GM19193 (cell line): ENCODE data around the gene DIP2C.

Source experiments
- POLR2A ChIP-seq: IDR thresholded peaks from 4 replicates; pipeline ENCODE4 v1.6.1; 2011; ENCODE audit not compliant: insufficient read depth, insufficient read length; ENCODE audit errors: extremely low read depth

DIP2C gene

DNA sequence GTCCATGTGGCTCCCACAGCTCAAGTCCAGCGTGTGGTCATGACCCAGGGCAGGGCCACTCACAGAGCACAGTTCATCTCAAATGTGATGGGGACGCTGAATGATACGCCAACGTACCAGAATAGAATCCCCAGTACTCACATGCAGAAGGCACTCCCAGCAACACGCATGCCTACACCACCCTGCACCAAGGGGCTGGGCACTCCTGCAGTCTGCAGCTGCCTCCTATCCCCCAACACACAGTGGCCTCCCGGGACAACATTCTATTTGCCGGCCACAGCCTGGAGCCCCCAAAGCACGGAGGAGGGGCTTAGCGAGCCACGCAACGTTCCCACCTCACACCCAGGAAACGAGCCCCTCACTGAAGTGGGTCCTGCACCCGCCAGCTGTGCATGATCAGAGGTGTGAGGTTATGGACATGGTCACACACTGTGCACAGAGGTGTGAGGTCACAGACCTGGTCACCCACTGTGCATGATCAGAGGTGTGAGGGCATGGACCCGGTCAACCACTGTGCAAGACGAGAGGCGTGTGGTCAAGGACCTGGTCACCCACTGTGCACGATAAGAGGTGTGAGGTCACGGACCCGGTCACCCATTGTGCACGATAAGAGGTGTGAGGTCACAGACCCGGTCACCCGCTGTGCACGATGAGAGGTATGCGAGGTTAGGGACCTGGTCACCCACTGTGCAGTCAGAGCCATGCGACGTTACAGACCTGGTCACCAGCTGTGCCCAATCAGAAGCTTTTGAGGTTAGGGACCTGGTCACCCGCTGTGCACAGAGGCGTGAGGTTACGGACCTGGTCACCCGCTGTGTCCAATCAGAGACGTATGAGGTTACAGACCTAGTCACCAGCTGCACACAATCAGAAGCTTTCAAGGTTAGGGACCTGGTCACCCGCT, 182.8 kb downstream of the DIP2C start:
- no peak for TF ChIP-seq POLR2A

DNA sequence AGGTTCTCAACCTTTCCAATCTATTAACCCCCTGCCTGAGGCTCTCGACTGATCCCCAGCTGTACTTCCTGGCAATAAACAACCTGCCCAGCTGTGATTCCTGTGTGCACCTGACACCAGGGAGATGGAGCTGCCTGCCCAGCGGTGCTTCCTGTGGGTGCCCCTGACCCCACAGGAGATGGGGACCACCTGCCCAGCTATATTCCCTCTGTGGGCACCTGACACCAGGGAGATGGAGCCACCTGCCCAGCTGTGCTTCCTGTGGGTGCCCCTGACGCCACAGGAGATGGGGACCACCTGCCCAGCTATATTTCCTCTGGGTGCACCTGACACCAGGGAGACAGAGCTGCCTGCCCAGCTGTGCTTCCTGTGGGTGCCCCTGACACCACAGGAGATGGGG, 184.0 kb downstream of the DIP2C start:
- no peak for TF ChIP-seq POLR2A

- no peak for TF ChIP-seq POLR2A
Observed at GRCh38 chr10:504806-505205, 184.7 kb downstream of the DIP2C start.

- TF ChIP-seq POLR2A: no peak
Observed at GRCh38 chr10:504121-504611, 185.3 kb downstream of the DIP2C start.

DNA sequence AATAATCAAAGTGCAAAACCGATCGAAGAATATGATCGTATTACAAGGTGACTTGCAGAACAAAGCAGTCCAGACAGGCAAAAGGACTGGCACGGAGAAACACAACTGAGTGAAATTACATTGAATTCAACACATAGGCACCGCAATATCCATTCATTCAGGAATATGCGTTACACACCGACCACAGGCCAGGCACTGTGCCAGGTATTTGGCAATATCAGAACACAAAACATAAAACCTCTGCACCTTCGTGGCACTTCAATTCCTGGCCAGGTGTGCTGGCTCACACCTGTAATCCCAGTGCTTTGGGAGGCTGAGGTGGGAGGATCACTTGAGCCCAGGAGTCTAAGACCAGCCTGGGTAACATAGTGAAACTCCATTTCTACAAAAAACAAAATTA, 187.9 kb downstream of the DIP2C start:
- TF ChIP-seq POLR2A: no peak

- TF ChIP-seq POLR2A: no peak
Observed at GRCh38 chr10:500876-501275, 188.6 kb downstream of the DIP2C start.

DNA sequence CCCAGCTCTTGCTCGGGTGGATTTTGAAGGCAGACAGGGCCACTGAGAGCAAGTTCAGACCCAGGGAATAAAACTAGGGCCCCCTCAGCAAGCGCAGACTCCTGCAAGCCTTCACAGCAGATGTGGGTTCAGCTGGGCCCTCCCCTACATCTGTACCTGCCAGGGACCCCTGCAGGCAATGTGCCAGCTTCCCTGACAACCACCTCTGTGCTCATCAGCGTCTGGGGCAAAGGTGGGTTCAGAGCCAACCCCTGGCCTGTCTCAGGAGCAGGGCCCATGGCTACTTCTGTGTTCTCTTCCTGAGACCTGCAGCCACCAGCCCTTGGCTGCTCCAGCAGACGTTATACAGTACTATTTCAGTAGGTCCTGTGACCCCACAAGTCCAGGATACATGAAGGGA, 189.5 kb downstream of the DIP2C start:
- no peak for TF ChIP-seq POLR2A

DNA sequence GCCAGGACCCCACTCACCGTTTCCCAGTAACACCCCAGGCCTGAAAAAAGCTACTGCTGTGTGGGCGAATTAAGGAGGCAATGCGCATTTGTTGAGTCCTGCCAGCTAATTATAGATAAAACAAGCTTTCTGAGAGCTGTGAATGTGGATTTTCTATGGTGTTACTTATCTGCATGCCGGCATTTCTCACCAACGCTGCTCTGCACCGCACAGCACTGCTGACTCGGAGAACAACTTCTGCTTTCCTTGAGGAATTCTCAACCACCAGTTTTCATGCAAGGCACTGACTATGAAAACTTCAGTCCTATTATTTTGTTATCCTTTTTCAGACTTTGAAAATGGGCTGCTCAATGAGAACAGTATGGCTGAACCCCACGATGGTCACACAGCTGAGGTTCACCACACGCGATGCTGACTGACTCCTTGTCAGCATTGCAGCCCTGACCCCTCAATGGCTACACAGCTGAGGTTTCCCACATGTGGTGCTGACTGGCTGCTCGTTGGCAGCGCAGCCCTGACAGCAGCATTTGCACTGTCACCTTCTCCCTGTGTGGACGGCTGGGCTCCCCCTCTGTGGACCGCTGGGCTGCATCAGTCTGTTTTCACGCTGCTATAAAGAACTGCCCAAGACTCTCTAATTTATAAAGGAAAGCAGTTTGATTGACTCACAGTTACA, 190.6 kb downstream of the DIP2C start:
- TF ChIP-seq POLR2A: no peak

DNA sequence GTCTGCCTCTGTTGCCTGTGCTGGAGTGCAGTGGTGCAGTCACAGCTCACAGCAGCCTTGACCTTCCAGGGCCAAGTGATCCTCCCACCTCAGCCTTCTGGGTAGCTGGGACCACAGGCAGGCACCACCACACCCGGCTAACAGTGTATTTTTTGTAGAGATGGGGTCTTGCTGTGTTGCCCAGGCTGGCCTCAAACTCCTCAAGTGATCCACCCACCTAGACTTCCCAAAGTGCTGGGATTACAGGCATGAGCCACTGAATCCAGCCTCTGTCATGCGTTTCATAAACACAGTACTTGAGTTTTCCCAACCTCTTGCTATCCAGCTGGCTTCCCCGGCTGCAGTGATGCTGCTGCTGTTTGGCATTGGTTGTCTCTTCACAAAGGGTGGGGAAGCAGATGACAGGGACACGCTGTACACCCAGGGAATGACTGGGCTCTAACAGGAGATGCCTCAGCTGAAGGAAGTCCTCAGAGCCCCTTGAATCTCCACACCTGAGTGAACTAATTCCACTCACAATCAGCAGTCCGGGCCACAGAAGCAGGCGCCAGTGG, 191.5 kb downstream of the DIP2C start:
- TF ChIP-seq POLR2A: no peak

DNA sequence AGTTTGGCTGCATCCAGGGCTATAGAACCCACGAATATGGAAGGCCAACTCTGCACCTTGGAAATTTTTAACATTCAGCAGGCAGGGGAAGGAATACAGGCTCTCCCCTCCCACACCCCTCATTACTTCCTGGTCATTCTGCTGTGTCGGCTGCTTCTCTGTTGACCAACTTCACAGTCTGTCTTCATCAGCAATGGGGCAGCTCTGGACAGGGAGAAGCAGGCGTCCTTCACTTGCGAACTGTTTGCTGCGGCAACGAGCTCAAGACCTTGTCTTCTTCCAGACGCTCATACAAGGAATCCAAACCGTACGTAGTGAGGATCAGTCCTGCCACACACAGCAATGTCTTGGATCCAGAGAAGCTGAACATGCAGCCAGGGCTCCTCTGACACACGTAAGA, 192.2 kb downstream of the DIP2C start:
- TF ChIP-seq POLR2A: no peak

- TF ChIP-seq POLR2A: no peak
Observed at GRCh38 chr10:494556-494955, 194.9 kb downstream of the DIP2C start.

DNA sequence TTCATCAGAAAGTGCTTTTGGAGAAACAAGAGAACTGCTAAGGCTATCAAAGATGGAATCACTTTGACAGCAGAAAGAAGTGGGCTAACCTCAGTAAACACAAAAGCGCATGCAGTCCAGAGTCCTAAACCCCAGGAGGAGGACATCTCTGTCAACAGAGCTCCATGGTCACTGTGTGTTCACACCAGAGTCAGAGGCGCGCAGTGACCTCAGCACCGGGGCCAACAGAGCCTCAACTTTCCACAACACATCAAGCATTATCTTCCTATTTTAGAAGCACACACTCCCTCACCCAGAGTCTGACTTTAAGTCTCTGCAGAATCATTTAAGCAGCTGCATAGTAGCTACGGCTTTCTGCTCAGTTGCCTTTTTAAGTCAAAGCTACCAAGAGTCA, 195.3 kb downstream of the DIP2C start:
- TF ChIP-seq POLR2A: no peak

- TF ChIP-seq POLR2A: no peak
Observed at GRCh38 chr10:493391-494148, 195.9 kb downstream of the DIP2C start.

DNA sequence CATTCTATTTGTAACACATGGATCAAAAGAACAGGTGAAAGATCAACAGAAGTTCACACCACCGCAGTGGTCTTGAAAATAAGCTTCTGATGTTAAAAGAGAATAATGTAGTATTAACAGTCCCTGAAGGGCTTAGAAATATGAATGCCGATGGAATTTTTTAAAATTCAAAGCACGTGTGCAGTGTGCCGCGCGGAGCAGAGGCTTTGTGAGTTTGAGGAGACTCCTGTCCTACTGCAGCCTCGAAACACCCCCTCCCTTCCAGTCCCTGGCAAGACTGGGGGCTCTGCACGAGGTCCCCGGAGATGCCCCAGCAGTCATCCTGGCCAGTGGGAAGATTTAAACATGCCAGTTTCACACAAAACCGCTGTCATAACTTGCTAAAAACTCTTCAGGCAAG, 196.6 kb downstream of the DIP2C start:
- no peak for TF ChIP-seq POLR2A
